K562 (cell line): ENCODE measurements around the gene TRMT2B. TPM values are rescaled to one million over a fixed set of nuclear protein-coding genes. Genes with fewer than 3 reads are reported as not detected.
A peak's percentile ranks its signal among the peaks of the same experiment; 100 is the strongest.

Source experiments
- CHD1 ChIP-seq: fragments of 200-600 bp; sonication (generic); IDR thresholded peaks from one replicate; pipeline ENCODE4 v1.6.1; 2012; ENCODE audit warnings: mild to moderate bottlenecking, moderate library complexity, low read length, inconsistent platforms
- CREBBP ChIP-seq: IDR thresholded peaks from one replicate; pipeline ENCODE4 v1.6.1; 2012; ENCODE audit warnings: low read depth, mild to moderate bottlenecking, control low read depth, inconsistent platforms, low read length
- DNMT1 ChIP-seq: fragments of 450-650 bp; IDR thresholded peaks from 2 replicates; pipeline ENCODE4 v1.6.1; 2016; ENCODE audit warnings: antibody characterized with exemption, mild to moderate bottlenecking
- ETS2 ChIP-seq: IDR thresholded peaks from 2 replicates; pipeline ENCODE4 v1.6.1; 2016; ENCODE audit warnings: borderline replicate concordance, missing genetic modification characterization, mild to moderate bottlenecking, moderate library complexity, missing compliant biosample characterization; ENCODE audit not compliant: poor library complexity, severe bottlenecking
- HOXB6 ChIP-seq: fragments of 250-450 bp; sonication (Bioruptor Pico); IDR thresholded peaks from 2 replicates; pipeline ENCODE4 v1.5.1; 2022; ENCODE audit warnings: mild to moderate bottlenecking, borderline replicate concordance
- NRF1 ChIP-seq, 2 experiments: fragments of 450-650 bp; IDR thresholded peaks in 1 of 2; conservative IDR thresholded peaks in 1 of 2; 2 replicates each; pipeline ENCODE4 v1.6.1; 2014; ENCODE audit warnings: mild to moderate bottlenecking in 2 of 2
- POLR2A ChIP-seq: fragments of 450-650 bp; conservative IDR thresholded peaks from 2 replicates; pipeline ENCODE4 v1.6.1; 2016
- RUNX1 ChIP-seq: sonication (generic); IDR thresholded peaks from 2 replicates; pipeline ENCODE4 v1.6.1; 2016; ENCODE audit warnings: antibody characterized with exemption, low read depth
- SREBF1 ChIP-seq: fragments of 150-350 bp; IDR thresholded peaks from 2 replicates; pipeline ENCODE4 v1.6.1; 2014; ENCODE audit warnings: antibody characterized with exemption, low read depth, low read length, borderline replicate concordance
- TBL1XR1 ChIP-seq, 2 experiments: IDR thresholded peaks; 2 replicates each; pipeline ENCODE4 v1.6.1; 2012; ENCODE audit warnings: improper control_type of control experiment in 2 of 2, low read length in 2 of 2, mild to moderate bottlenecking in 1 of 2
- TCF3 ChIP-seq: sonication (generic); formaldehyde crosslinking; IDR thresholded peaks from 2 replicates; pipeline ENCODE4 v1.4.0; 2020; ENCODE audit warnings: mild to moderate bottlenecking, missing genetic modification reagents
- TEAD1 ChIP-seq, 2 experiments: fragments of 450-650 bp in 1 of 2; sonication (generic) in 1 of 2; formaldehyde crosslinking; IDR thresholded peaks; 2 replicates each; pipeline versions ENCODE4 v1.4.0 to v1.8.0; 2020 to 2022; ENCODE audit warnings: mild to moderate bottlenecking in 2 of 2, missing genetic modification reagents in 1 of 2
- ZEB2 ChIP-seq: fragments of 450-650 bp; IDR thresholded peaks from 2 replicates; pipeline ENCODE4 v1.6.1; 2016
- ZNF445 ChIP-seq: fragments of 250-450 bp; sonication (Bioruptor Pico); IDR thresholded peaks from 2 replicates; pipeline ENCODE4 v1.4.0; 2020; ENCODE audit warnings: low read depth, mild to moderate bottlenecking, moderate library complexity
- ZNF512 ChIP-seq: IDR thresholded peaks from 2 replicates; pipeline ENCODE4 v1.6.1; 2016; ENCODE audit warnings: missing genetic modification characterization, missing compliant biosample characterization
- ZNF695 ChIP-seq: fragments of 450-650 bp; formaldehyde crosslinking; IDR thresholded peaks from 2 replicates; pipeline ENCODE4 v1.4.0; 2020; ENCODE audit warnings: mild to moderate bottlenecking, moderate library complexity
- ZNF696 ChIP-seq: fragments of 250-450 bp; sonication (Bioruptor Pico); conservative IDR thresholded peaks from 2 replicates; pipeline ENCODE4 v1.4.0; 2020; ENCODE audit warnings: mild to moderate bottlenecking, moderate library complexity
- ZNF778 ChIP-seq: fragments of 450-650 bp; formaldehyde crosslinking; IDR thresholded peaks from 2 replicates; pipeline ENCODE4 v1.4.0; 2020; ENCODE audit warnings: mild to moderate bottlenecking, moderate library complexity
- polyA plus RNA-seq, 8 experiments: library from polyadenylated mRNA; depleted of rRNA in 4 of 8; stranded (reverse) in 5 of 8; unstranded in 3 of 8; fragments of >200 nt; fragmentation: Nextera tagmentation in 2 of 8; fragmentation: Illumina TruSeq in 1 of 8; extraction: Ambion mirVana in 2 of 8; extraction: Trizol in 1 of 8; gene quantifications; 2 replicates each; pipeline versions ENCODE4 v1.2.1 to v1.2.3, GENCODE V29; 2011 to 2014; ENCODE audit warnings: inconsistent platforms in 1 of 8, missing spikeins in 1 of 8
- total RNA-seq, 7 experiments: library from RNA; depleted of rRNA in 6 of 7; stranded (reverse); fragments of >200 nt in 6 of 7; fragmentation: Illumina TruSeq in 2 of 7; extraction: Trizol in 2 of 7; gene quantifications; 2 replicates each; pipeline versions ENCODE4 v1.2.1 to v1.2.3, GENCODE V29; 2011 to 2021; ENCODE audit warnings: low replicate concordance in 1 of 7
- TF ChIP-seq, protein P1 (sequence below), 2 experiments: IDR thresholded peaks; 2 replicates each; pipeline ENCODE4 v1.6.1; 2011; ENCODE audit warnings: borderline replicate concordance in 1 of 2, control low read depth in 1 of 2, low read depth in 1 of 2, low read length in 1 of 2, mild to moderate bottlenecking in 1 of 2, mixed read lengths in 1 of 2, moderate library complexity in 1 of 2; ENCODE audit not compliant: insufficient read depth in 1 of 2, insufficient read length in 1 of 2, poor library complexity in 1 of 2, severe bottlenecking in 1 of 2; ENCODE audit errors: extremely low read depth in 1 of 2
- TF ChIP-seq, protein P2 (sequence below): sonication (generic); formaldehyde crosslinking; IDR thresholded peaks from 2 replicates; pipeline ENCODE4 v1.8.0; 2022; ENCODE audit warnings: mild to moderate bottlenecking, missing genetic modification reagents, borderline replicate concordance
- TF ChIP-seq, protein P3 (sequence below): fragments of 150-350 bp; conservative IDR thresholded peaks from 2 replicates; pipeline ENCODE4 v1.6.1; 2014; ENCODE audit warnings: low read length

Gene TRMT2B
- total and polyA plus RNA-seq, 9 of the 15 experiments (the other 6 are each of a cell fraction or from before 2014, with no cell fraction given) = 3.9 to 23.4 (median 18.1) TPM

GRCh38 chrX:101051549-101052302, at the start of gene TRMT2B (continued):
- TF ChIP-seq SREBF1 = no peak
- TF ChIP-seq, protein P1, sequence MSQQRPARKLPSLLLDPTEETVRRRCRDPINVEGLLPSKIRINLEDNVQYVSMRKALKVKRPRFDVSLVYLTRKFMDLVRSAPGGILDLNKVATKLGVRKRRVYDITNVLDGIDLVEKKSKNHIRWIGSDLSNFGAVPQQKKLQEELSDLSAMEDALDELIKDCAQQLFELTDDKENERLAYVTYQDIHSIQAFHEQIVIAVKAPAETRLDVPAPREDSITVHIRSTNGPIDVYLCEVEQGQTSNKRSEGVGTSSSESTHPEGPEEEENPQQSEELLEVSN (IDR thresholded peaks at IDR 0.05; ENCODE audit: borderline replicate concordance in 1 of 2, extremely low read depth in 1 of 2, insufficient read depth in 1 of 2, insufficient read length in 1 of 2, low read depth in 1 of 2, low read length in 1 of 2, poor library complexity in 1 of 2, severe bottlenecking in 1 of 2) = peak; percentile 86 to 95
- TF ChIP-seq ZNF778 (CRISPR knock-in tag) = no peak
- TF ChIP-seq POLR2A = peak; percentile 80
- TF ChIP-seq ZNF695 = no peak
- TF ChIP-seq CHD1 = no peak
- TF ChIP-seq TBL1XR1 (IDR thresholded peaks at IDR 0.05; ENCODE audit: low read length in 2 of 2) = 0 out of 4 replicates have a peak, but pooled peaks of 1 of the 2 experiments have one; percentile 22
- no peak for TF ChIP-seq ZNF445 (CRISPR knock-in tag)
- TF ChIP-seq, protein P2, sequence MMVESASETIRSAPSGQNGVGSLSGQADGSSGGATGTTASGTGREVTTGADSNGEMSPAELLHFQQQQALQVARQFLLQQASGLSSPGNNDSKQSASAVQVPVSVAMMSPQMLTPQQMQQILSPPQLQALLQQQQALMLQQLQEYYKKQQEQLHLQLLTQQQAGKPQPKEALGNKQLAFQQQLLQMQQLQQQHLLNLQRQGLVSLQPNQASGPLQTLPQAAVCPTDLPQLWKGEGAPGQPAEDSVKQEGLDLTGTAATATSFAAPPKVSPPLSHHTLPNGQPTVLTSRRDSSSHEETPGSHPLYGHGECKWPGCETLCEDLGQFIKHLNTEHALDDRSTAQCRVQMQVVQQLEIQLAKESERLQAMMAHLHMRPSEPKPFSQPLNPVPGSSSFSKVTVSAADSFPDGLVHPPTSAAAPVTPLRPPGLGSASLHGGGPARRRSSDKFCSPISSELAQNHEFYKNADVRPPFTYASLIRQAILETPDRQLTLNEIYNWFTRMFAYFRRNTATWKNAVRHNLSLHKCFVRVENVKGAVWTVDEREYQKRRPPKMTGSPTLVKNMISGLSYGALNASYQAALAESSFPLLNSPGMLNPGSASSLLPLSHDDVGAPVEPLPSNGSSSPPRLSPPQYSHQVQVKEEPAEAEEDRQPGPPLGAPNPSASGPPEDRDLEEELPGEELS = no peak
- no peak for TF ChIP-seq ZNF512 (tag)
- peak; percentile 93 to 94 for TF ChIP-seq NRF1 (conservative IDR thresholded peaks at IDR 0.05 in 1 of 2, IDR thresholded peaks at IDR 0.05 in 1 of 2)
- no peak for TF ChIP-seq CREBBP
- TF ChIP-seq, protein P3, sequence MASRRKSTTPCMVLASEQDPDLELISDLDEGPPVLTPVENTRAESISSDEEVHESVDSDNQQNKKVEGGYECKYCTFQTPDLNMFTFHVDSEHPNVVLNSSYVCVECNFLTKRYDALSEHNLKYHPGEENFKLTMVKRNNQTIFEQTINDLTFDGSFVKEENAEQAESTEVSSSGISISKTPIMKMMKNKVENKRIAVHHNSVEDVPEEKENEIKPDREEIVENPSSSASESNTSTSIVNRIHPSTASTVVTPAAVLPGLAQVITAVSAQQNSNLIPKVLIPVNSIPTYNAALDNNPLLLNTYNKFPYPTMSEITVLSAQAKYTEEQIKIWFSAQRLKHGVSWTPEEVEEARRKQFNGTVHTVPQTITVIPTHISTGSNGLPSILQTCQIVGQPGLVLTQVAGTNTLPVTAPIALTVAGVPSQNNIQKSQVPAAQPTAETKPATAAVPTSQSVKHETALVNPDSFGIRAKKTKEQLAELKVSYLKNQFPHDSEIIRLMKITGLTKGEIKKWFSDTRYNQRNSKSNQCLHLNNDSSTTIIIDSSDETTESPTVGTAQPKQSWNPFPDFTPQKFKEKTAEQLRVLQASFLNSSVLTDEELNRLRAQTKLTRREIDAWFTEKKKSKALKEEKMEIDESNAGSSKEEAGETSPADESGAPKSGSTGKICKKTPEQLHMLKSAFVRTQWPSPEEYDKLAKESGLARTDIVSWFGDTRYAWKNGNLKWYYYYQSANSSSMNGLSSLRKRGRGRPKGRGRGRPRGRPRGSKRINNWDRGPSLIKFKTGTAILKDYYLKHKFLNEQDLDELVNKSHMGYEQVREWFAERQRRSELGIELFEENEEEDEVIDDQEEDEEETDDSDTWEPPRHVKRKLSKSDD = no peak
- no peak for TF ChIP-seq ETS2 (tag)
- no peak for TF ChIP-seq RUNX1
- no peak for TF ChIP-seq TEAD1 (CRISPR knock-in tag; IDR thresholded peaks at IDR 0.05)
- TF ChIP-seq HOXB6 (CRISPR knock-in tag) = no peak
- TF ChIP-seq DNMT1 = no peak
- TF ChIP-seq TCF3 = no peak
- TF ChIP-seq ZNF696 (CRISPR knock-in tag) = no peak
- no peak for TF ChIP-seq ZEB2
